ENCODE data around the gene PPP1R14D.

Gene PPP1R14D

DNA sequence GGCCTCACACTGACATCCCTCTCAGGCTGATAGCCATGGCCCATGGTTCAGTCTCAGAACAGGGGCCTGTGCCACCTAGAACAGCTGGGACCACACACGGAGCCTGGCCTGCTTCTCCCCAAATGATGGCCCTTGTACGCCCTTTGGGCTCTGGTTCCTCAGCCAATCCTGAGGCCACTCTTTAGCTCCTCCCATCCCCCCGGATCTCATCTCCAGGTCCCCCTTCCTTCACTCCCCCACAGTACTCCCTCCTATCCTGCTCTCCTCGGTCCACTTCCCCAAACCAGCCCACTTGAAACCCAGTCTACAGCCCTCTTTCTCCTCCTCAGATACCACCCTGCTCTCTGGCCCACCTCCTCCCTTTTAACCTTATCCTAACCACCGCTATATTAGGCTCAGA lies 39.4 kb downstream of the PPP1R14D start:
- Histone ChIP-seq H3K36me3 (peaks cover 30% of the 10 kb centered on the region), H3K27ac (0 out of 2 replicates have a peak overlapping the region, but pooled peaks have one; percentile 31), H3K4me1 (peaks cover 37% of the 10 kb centered on the region), H3K27me3 (no peaks in the 10 kb centered on the region), H3K9ac (peak overlapping the region; percentile 28; the same call in 1 of the 2 replicates), H3K9me3 (no peaks in the 10 kb centered on the region), H3K4me2 (peak overlapping the region; percentile 39), H4K20me1 (peaks cover 46% of the 10 kb centered on the region), H3K4me3 (no peak overlapping the region)
- no peak for TF ChIP-seq Cebpa-rat (IDR thresholded peaks at IDR 0.05)

DNA sequence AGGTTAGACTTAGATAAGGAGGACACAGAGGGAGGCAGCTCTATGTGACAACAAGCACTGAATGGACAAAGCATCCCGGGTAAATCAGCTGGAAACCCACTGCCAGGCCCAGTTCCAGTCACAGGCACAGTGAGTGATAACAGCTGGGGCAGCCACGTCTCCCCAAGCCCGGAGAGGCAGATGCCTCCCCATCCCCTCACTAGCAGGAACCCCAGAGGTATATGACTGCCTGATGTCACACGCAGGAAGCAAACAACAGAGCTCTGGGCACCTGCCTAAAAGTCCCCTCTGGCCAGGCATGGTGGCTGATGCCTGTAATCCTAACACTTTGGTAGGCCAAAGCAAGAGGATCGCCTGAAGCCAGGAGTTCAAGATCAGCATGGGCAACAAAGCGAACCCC lies 40.5 kb downstream of the PPP1R14D start:
- Histone ChIP-seq H3K9me3 (no peaks in the 10 kb centered on the region), H3K4me1 (peaks cover 37% of the 10 kb centered on the region), H3K27me3 (no peaks in the 10 kb centered on the region), H3K27ac (no peak overlapping the region), H3K36me3 (peaks cover 24% of the 10 kb centered on the region; the same call in 1 of the 2 replicates), H3K9ac (no peak overlapping the region; the same call in 1 of the 2 replicates), H3K4me3 (no peak overlapping the region), H4K20me1 (peaks cover 52% of the 10 kb centered on the region), H3K4me2 (peak overlapping the region; percentile 75)
- no peak for TF ChIP-seq Cebpa-rat (IDR thresholded peaks at IDR 0.05)

DNA sequence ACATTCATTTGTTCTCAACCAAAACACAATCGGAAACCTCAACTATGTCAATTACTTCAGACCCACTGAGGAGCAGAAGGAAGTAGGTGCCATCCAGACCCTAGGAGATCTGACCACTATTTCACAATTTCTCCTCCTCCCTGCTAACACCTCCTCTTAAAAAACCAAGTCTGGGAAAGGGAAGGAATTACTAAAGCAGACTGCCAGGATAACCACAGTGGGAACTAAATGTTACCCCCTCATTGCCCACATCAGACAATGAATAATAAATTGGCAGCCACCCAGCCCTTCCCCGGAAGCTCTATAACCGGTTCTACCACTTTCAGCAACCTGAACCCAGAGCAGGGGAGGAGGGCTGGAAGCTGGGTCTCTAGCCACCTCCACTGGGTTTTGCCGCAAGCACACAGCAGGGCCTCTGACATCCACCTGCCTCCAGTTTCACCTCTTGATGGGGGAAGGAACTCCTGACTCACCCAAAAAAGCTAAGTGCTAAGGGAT lies 41.1 kb downstream of the PPP1R14D start:
- Histone ChIP-seq H3K9me3 (no peaks in the 10 kb centered on the region), H3K9ac (0 out of 2 replicates have a peak overlapping the region, but pooled peaks have one; percentile 6), H3K4me2 (peak overlapping the region; percentile 75), H3K4me1 (peaks cover 37% of the 10 kb centered on the region), H3K27me3 (no peaks in the 10 kb centered on the region), H4K20me1 (peaks cover 56% of the 10 kb centered on the region), H3K36me3 (peaks cover 21% of the 10 kb centered on the region; the same call in 1 of the 2 replicates), H3K27ac (0 out of 2 replicates have a peak overlapping the region, but pooled peaks have one; percentile 20), H3K4me3 (no peak overlapping the region)
- TF ChIP-seq Cebpa-rat (IDR thresholded peaks at IDR 0.05), result 0 out of 2 replicates have a peak, but pooled peaks have one; percentile 33

DNA sequence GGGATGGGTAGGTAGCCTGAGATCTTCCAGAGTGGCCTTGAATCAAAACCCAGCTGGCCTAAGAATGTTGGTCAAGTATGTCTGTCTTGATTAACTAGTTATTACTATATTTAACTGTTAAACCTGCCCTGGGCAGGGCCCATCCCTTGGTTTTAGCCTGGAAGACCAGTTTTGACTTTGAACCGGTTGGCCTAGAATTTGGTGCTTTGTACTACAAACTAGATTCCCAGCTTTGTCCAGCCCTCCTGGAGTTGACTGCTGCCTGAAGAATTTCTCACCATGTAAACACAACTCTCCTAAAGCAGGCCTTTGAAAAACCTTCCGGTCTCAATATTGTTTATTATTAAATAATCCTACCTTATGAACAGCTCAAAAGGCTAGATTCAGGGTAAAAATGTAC lies 42.7 kb downstream of the PPP1R14D start:
- no peak overlapping the region for H3K9ac ChIP-seq
- H3K4me1 ChIP-seq, result peaks cover 37% of the 10 kb centered on the region
- H3K27ac ChIP-seq, result no peak overlapping the region
- no peaks in the 10 kb centered on the region for H3K9me3 ChIP-seq
- peaks cover 10% of the 10 kb centered on the region; the same call in 1 of the 2 replicates for H3K36me3 ChIP-seq
- no peak overlapping the region for H3K4me2 ChIP-seq
- no peaks in the 10 kb centered on the region for H3K27me3 ChIP-seq
- no peak overlapping the region for H3K4me3 ChIP-seq
- peaks cover 62% of the 10 kb centered on the region for H4K20me1 ChIP-seq
- no peak for TF ChIP-seq Cebpa-rat (IDR thresholded peaks at IDR 0.05)

DNA sequence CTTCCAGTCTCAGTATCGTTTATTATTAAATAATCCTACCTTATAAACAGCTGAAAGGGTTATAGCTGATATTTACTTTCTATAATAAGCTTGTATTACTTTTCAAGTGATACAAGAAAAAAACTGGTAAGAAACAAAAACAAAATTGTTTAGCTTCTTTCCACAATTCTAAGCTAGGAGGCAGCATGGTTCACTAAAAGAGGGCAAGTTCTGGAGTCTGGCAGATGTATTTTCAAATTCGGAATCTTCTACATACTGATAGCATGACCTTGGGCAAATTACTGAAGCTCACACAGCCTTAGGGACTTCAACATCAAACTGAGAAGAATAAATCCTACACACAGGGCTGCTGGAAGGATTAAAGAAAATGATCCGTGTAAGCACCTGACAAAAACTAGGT lies 43.3 kb downstream of the PPP1R14D start:
- no peak overlapping the region for H3K4me2 ChIP-seq
- no peak overlapping the region for H3K27ac ChIP-seq
- H3K9ac ChIP-seq, result no peak overlapping the region
- peaks cover 6% of the 10 kb centered on the region for H3K36me3 ChIP-seq
- H3K9me3 ChIP-seq, result no peaks in the 10 kb centered on the region
- H4K20me1 ChIP-seq, result peaks cover 62% of the 10 kb centered on the region
- H3K4me1 ChIP-seq, result peaks cover 37% of the 10 kb centered on the region
- no peak overlapping the region for H3K4me3 ChIP-seq
- no peaks in the 10 kb centered on the region for H3K27me3 ChIP-seq
- TF ChIP-seq Cebpa-rat (IDR thresholded peaks at IDR 0.05), result no peak

DNA sequence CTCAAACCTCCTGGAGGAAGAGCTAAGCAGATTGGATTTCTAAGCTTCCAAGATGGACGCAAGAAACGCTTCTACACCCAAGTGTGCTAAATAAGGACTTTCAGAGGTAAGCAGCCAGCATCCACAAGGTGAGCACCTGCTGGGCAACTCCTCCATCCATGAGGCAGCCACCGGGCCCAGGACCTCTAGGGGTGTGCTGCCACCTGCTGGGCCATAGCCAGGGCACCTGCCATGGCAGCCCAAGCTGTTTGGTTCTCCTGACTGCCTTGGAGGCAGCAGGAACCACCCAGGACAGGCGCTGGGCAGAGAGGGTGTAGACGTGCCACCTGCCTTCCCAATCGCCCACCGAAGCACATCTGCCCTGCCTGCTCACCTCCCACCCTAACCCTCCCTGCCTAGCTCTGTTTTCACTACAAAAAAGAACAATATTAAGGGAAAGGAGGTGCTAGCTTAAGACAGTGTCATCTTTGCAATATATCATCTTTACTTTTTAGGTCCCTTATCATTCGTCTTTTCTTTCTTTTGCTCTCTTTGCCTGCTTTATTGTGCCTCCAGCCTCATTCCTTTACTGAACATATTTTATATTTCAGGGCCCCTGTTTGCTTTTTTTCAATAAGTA lies 45.8 kb downstream of the PPP1R14D start:
- Histone ChIP-seq H3K4me1 (peaks cover 17% of the 10 kb centered on the region), H3K9me3 (no peaks in the 10 kb centered on the region), H3K4me2 (no peak overlapping the region), H4K20me1 (peaks cover 47% of the 10 kb centered on the region), H3K36me3 (peaks cover 31% of the 10 kb centered on the region), H3K9ac (no peak overlapping the region), H3K27me3 (no peaks in the 10 kb centered on the region), H3K4me3 (no peak overlapping the region), H3K27ac (no peak overlapping the region)
- TF ChIP-seq Cebpa-rat (IDR thresholded peaks at IDR 0.05), result no peak

DNA sequence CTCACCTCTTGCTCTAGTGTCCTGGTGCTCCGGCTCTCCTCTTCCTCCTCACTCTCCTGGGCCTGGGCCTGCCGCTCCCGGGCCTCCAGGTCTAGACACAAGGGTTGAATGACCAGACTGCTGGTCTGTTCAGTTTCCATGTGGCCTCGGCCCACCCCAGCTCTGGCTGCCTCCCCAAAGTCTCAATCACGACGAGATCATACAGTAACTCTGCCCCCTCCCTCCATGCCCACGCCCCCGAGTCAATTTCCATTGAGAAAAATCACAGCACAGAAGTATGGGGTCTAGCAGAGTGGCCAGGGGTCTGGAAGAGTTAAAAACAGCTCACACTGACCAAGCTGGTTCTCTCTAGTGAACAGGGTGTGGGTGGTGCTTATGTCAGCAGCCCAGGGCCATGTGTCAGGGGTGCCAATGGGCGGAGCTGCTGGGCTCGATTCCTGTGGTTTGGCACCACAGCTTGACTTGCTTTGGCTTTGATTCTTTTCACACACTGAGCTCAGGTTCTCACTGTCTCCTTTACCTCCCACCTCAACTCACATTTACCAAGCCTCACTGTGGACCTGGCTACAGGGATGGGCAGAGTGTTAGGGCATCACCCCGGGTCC lies 51.9 kb downstream of the PPP1R14D start:
- H3K4me3 ChIP-seq, result no peak overlapping the region
- H3K9me3 ChIP-seq, result no peaks in the 10 kb centered on the region
- H3K27me3 ChIP-seq, result no peaks in the 10 kb centered on the region
- H3K36me3 ChIP-seq, result peaks cover 73% of the 10 kb centered on the region
- H3K27ac ChIP-seq, result no peak overlapping the region
- H3K9ac ChIP-seq, result no peak overlapping the region
- TF ChIP-seq Cebpa-rat (IDR thresholded peaks at IDR 0.05), result no peak
- peak overlapping the region; percentile 17; the same call in 1 of the 2 replicates for H3K4me2 ChIP-seq
- peaks cover 11% of the 10 kb centered on the region; the same call in 1 of the 2 replicates for H4K20me1 ChIP-seq
- H3K4me1 ChIP-seq, result peaks cover 46% of the 10 kb centered on the region

DNA sequence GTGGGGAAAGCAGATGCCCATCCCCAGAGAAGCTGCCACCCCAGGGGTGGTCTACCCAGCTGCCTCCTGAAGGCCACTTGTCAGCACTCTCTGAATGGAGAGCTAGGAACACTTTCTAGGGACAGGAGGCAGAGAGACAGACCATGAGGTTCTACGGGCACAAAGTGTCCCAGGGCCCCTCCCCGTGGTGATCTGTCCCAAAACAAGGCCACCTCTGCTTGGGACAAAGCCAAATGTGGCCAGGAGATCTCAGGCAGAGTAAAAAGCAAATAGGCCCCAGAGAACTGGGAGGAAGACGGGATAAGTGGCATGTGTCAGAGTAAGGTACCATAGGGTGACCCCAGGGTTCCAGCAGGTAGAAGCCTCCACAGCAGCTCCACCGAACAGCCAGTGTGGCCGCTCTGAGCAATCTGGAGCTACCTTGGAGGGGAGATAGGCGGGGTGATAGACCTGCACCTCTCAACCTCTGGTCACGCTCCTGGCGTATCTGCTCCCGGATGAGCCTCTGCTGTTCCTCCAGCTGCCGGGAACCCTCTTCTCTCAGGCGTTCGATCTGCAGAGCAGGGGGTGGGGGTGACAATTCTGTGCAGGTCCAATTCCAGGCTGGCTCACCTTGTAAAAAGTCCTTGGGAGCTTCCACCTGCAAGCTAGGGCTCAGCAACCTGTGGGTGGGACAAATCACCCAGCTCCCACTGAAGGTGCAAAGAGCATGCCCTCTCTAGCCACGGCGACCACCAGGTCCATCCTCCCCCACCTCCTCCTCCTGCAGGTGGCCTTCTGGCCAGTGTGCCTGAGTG lies 52.6 kb downstream of the PPP1R14D start:
- Histone ChIP-seq H3K36me3 (peaks cover 73% of the 10 kb centered on the region), H3K27me3 (no peaks in the 10 kb centered on the region), H3K9me3 (no peaks in the 10 kb centered on the region), H3K27ac (peak overlapping the region; percentile 30; the same call in 1 of the 2 replicates), H3K4me1 (peaks cover 53% of the 10 kb centered on the region), H3K9ac (peak overlapping the region; percentile 10; the same call in 1 of the 2 replicates), H3K4me3 (no peak overlapping the region), H3K4me2 (peak overlapping the region; percentile 51), H4K20me1 (peaks cover 18% of the 10 kb centered on the region; the same call in 1 of the 2 replicates)
- TF ChIP-seq Cebpa-rat (IDR thresholded peaks at IDR 0.05), result no peak

DNA sequence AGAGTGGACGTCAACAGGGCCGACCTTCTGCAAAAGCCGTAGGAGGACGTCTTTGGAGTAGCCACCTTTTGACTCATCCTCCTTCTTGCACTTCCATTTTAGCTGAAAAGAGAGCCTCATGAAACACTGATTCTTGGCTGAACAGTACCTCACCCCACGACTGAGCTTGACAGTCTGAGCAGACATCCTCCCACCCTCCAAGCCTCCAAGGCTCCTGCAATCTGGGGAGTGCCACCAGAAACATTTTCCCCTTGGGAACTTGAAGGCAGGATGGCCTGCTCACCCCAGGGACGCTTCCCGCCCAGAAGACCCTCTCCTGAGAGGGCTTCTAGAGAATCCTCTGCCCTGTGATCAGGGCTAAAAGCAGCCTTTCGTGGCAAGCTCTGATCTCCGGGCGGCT lies 53.5 kb downstream of the PPP1R14D start:
- Histone ChIP-seq H3K27me3 (no peaks in the 10 kb centered on the region), H3K9ac (peak overlapping the region; percentile 10; the same call in 1 of the 2 replicates), H3K4me3 (no peak overlapping the region), H3K9me3 (no peaks in the 10 kb centered on the region), H3K27ac (peak overlapping the region; percentile 30; the same call in 1 of the 2 replicates), H4K20me1 (peaks cover 27% of the 10 kb centered on the region; the same call in 1 of the 2 replicates), H3K4me2 (peak overlapping the region; percentile 51), H3K4me1 (peaks cover 62% of the 10 kb centered on the region), H3K36me3 (peaks cover 70% of the 10 kb centered on the region)
- no peak for TF ChIP-seq Cebpa-rat (IDR thresholded peaks at IDR 0.05)

All from BLaER1 (cell line).